Neural progenitor cell (in vitro differentiated cells): ENCODE data around the gene RUVBL1. TPM values are rescaled to one million over a fixed set of nuclear protein-coding genes. Genes with fewer than 3 reads are reported as not detected.

ENCODE experiments used
- DNase-seq: peaks from one replicate; pipeline ENCODE4 v3.0.0-alpha.2; 2016; ENCODE audit warnings: low spot score
- H2AFZ ChIP-seq: fragments of 200-600 bp; sonication (generic); replicated peaks from 2 replicates; pipeline ENCODE4 v1.6.1; 2016; ENCODE audit warnings: antibody characterized with exemption
- H3F3A ChIP-seq: fragments of 200-600 bp; sonication (generic); 2 replicates; pipeline ENCODE4 v1.6.1; 2016; ENCODE audit warnings: antibody characterized with exemption, low read depth
- H3K27ac ChIP-seq: fragments of 200-600 bp; sonication (generic); 2 replicates; pipeline ENCODE4 v1.5.1; 2016; ENCODE audit warnings: mild to moderate bottlenecking
- H3K27me3 ChIP-seq: fragments of 200-600 bp; sonication (generic); 2 replicates; pipeline ENCODE4 v1.6.1; 2016; ENCODE audit warnings: mild to moderate bottlenecking, moderate library complexity
- H3K36me3 ChIP-seq: fragments of 200-600 bp; sonication (generic); 2 replicates; pipeline ENCODE4 v1.5.1; 2016
- H3K4me1 ChIP-seq: fragments of 200-600 bp; sonication (generic); 2 replicates; pipeline ENCODE4 v1.6.1; 2016; ENCODE audit warnings: mixed run types
- H3K4me2 ChIP-seq: fragments of 200-600 bp; sonication (generic); 2 replicates; pipeline ENCODE4 v1.6.1; 2016
- H3K4me3 ChIP-seq: fragments of 200-600 bp; sonication (generic); 2 replicates; pipeline ENCODE4 v1.5.1; 2016
- H3K79me2 ChIP-seq: fragments of 200-600 bp; sonication (generic); 2 replicates; pipeline ENCODE4 v1.6.1; 2016; ENCODE audit warnings: low read depth
- H3K9ac ChIP-seq: fragments of 200-600 bp; sonication (generic); 2 replicates; pipeline ENCODE4 v1.6.1; 2016
- H3K9me3 ChIP-seq: fragments of 200-600 bp; sonication (generic); 2 replicates; pipeline ENCODE4 v1.5.1; 2016; ENCODE audit warnings: low read depth
- H4K20me1 ChIP-seq: fragments of 200-600 bp; sonication (generic); 2 replicates; pipeline ENCODE4 v1.6.1; 2016; ENCODE audit warnings: low read depth
- H3K27ac Mint-ChIP-seq: 3 replicates; pipeline ENCODE4 v1.8.0; 2021; ENCODE audit warnings: mixed read lengths
- H3K27me3 Mint-ChIP-seq: 2 replicates; pipeline ENCODE4 v1.8.0; 2022; ENCODE audit warnings: low read depth, mild to moderate bottlenecking, inconsistent platforms, moderate library complexity, mixed read lengths; ENCODE audit not compliant: insufficient read depth
- H3K36me3 Mint-ChIP-seq: 3 replicates; pipeline ENCODE4 v1.8.0; 2021; ENCODE audit warnings: mixed read lengths
- H3K4me1 Mint-ChIP-seq: 3 replicates; pipeline ENCODE4 v1.8.0; 2021; ENCODE audit warnings: mixed read lengths
- H3K4me3 Mint-ChIP-seq: 3 replicates; pipeline ENCODE4 v1.8.0; 2021; ENCODE audit warnings: mild to moderate bottlenecking, moderate library complexity, mixed read lengths
- H3K9me3 Mint-ChIP-seq: 3 replicates; pipeline ENCODE4 v1.8.0; 2020; ENCODE audit warnings: mixed read lengths
- EZH2 ChIP-seq: fragments of 200-600 bp; sonication (generic); IDR thresholded peaks from 2 replicates; pipeline ENCODE4 v1.6.1; 2017; ENCODE audit warnings: antibody characterized with exemption, mild to moderate bottlenecking, moderate library complexity
- EZH2phosphoT487 ChIP-seq: fragments of 200-600 bp; sonication (generic); IDR thresholded peaks from 2 replicates; pipeline ENCODE4 v1.6.1; 2017; ENCODE audit warnings: antibody characterized with exemption
- total RNA-seq: library from RNA; depleted of rRNA; stranded (reverse); fragments of >200 nt; gene quantifications from 2 replicates; pipeline ENCODE4 v1.2.3, GENCODE V29; 2015; ENCODE audit warnings: low replicate concordance
- TF ChIP-seq, protein P1 (sequence below): fragments of 200-600 bp; sonication (generic); IDR thresholded peaks from 2 replicates; pipeline ENCODE4 v1.5.1; 2017; ENCODE audit warnings: antibody characterized with exemption, mild to moderate bottlenecking

Gene RUVBL1
- total RNA-seq, 1 donor from 2014 or later = 110 TPM

DNA sequence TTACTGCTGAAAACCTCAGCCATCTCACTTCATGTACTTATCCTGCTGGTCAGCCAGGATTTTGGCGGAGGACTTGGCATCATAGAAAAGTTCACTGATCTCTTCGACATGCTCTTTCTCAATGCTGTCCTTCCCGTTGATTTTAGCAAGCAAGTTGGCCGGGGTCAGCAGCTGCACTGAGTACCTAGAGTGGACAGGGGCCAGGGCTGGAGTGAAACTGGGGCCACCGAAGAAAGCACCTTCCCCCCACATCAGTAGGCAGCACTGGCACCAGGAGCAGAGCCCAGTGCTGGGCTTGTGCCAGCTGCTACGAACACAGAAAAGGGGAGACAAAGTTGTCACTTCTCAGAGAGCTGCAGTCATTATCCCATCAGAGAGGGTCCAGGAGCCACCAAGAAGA, 42.4 kb downstream of the RUVBL1 start:
- H2AFZ ChIP-seq = no peak overlapping the region
- no peaks in the 10 kb centered on the region for H3K79me2 ChIP-seq

GRCh38 chr3:128080323-128081080, 43.1 kb downstream of the RUVBL1 start:
- H3K27me3 ChIP-seq = peaks cover 25% of the 10 kb centered on the region
- no peak overlapping the region for H3K27ac ChIP-seq
- no peaks in the 10 kb centered on the region for H3K36me3 ChIP-seq
- Mint-ChIP-seq H3K4me3 (no peak overlapping the region), H3K27ac (no peak overlapping the region), H3K27me3 (peaks cover 8% of the 10 kb centered on the region), H3K9me3 (no peaks in the 10 kb centered on the region), H3K4me1 (no peaks in the 10 kb centered on the region), H3K36me3 (peaks cover 19% of the 10 kb centered on the region)
- TF ChIP-seq EZH2phosphoT487 = no peak
- TF ChIP-seq, protein P1, sequence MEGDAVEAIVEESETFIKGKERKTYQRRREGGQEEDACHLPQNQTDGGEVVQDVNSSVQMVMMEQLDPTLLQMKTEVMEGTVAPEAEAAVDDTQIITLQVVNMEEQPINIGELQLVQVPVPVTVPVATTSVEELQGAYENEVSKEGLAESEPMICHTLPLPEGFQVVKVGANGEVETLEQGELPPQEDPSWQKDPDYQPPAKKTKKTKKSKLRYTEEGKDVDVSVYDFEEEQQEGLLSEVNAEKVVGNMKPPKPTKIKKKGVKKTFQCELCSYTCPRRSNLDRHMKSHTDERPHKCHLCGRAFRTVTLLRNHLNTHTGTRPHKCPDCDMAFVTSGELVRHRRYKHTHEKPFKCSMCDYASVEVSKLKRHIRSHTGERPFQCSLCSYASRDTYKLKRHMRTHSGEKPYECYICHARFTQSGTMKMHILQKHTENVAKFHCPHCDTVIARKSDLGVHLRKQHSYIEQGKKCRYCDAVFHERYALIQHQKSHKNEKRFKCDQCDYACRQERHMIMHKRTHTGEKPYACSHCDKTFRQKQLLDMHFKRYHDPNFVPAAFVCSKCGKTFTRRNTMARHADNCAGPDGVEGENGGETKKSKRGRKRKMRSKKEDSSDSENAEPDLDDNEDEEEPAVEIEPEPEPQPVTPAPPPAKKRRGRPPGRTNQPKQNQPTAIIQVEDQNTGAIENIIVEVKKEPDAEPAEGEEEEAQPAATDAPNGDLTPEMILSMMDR = no peak
- TF ChIP-seq EZH2 = no peak
- H2AFZ ChIP-seq = no peak overlapping the region
- H3K4me2 ChIP-seq = no peak overlapping the region
- no peak for DNase-seq
- peaks cover 15% of the 10 kb centered on the region for H3K4me1 ChIP-seq
- H3K9me3 ChIP-seq = no peaks in the 10 kb centered on the region
- no peak overlapping the region for H3K9ac ChIP-seq
- H4K20me1 ChIP-seq = peaks cover 29% of the 10 kb centered on the region
- H3K79me2 ChIP-seq = no peaks in the 10 kb centered on the region
- peaks cover 7% of the 10 kb centered on the region for H3F3A ChIP-seq
- H3K4me3 ChIP-seq = no peak overlapping the region

More for the DNA sequence above, 42.4 kb downstream of the RUVBL1 start:
- no peak overlapping the region for H3K9ac ChIP-seq
- TF ChIP-seq EZH2phosphoT487 (no peak), EZH2 (no peak)
- TF ChIP-seq, protein P1 = no peak
- Mint-ChIP-seq H3K27me3 (peaks cover 8% of the 10 kb centered on the region), H3K4me3 (no peak overlapping the region), H3K36me3 (peaks cover 20% of the 10 kb centered on the region), H3K9me3 (no peaks in the 10 kb centered on the region), H3K27ac (no peak overlapping the region), H3K4me1 (no peaks in the 10 kb centered on the region)
- peaks cover 23% of the 10 kb centered on the region for H4K20me1 ChIP-seq
- no peak for DNase-seq
- peaks cover 12% of the 10 kb centered on the region for H3K4me1 ChIP-seq
- no peaks in the 10 kb centered on the region for H3K9me3 ChIP-seq
- H3F3A ChIP-seq = peaks cover 4% of the 10 kb centered on the region
- H3K27me3 ChIP-seq = peaks cover 18% of the 10 kb centered on the region
- no peak overlapping the region for H3K4me2 ChIP-seq
- no peaks in the 10 kb centered on the region for H3K36me3 ChIP-seq
- H3K4me3 ChIP-seq = no peak overlapping the region
- no peak overlapping the region for H3K27ac ChIP-seq

DNA sequence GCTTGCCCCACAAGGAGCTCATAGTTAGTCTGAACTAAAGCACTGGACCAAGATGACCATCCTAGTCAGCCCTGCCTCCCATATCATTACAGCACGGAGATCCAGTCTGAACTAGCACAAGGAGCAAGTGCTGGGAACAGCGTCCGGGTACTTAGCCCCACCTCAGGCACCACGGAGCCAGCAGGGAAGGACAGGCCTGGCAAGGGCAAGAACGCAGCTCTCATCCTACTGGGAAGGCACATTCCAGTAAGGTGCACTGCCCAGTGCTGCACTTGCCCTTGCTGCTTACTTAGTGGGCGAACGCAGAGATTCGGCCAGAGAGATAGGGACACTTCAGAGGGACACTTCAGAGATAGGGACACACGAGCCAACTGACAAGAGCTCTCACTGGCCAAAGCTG, 43.8 kb downstream of the RUVBL1 start:
- Histone ChIP-seq H3K27ac (no peak overlapping the region), H3K4me2 (no peak overlapping the region)
- no peak for DNase-seq

More for the DNA sequence above, 43.8 kb downstream of the RUVBL1 start:
- no peaks in the 10 kb centered on the region for H3K9me3 ChIP-seq
- H2AFZ ChIP-seq = no peak overlapping the region
- H3K9ac ChIP-seq = no peak overlapping the region
- Mint-ChIP-seq H3K9me3 (no peaks in the 10 kb centered on the region), H3K4me1 (peaks cover 4% of the 10 kb centered on the region), H3K27me3 (peaks cover 8% of the 10 kb centered on the region), H3K27ac (no peak overlapping the region), H3K4me3 (no peak overlapping the region), H3K36me3 (peaks cover 17% of the 10 kb centered on the region)
- TF ChIP-seq EZH2 = no peak
- no peak for TF ChIP-seq EZH2phosphoT487
- TF ChIP-seq, protein P1 = no peak
- peaks cover 20% of the 10 kb centered on the region for H3K4me1 ChIP-seq
- no peaks in the 10 kb centered on the region for H3K79me2 ChIP-seq
- no peaks in the 10 kb centered on the region for H3K36me3 ChIP-seq
- peaks cover 29% of the 10 kb centered on the region for H4K20me1 ChIP-seq
- H3F3A ChIP-seq = peaks cover 11% of the 10 kb centered on the region
- no peak overlapping the region for H3K4me3 ChIP-seq
- H3K27me3 ChIP-seq = peaks cover 25% of the 10 kb centered on the region
